Activated T-cell treated with anti-CD3 and anti-CD28 coated beads, Interleukin-2, amount 50 U/mL, for 1 hour (primary cell): Measurements from ENCODE around the gene PRH1.

ENCODE experiments used
- DNase-seq: peaks from one replicate; pipeline ENCODE4 v3.0.0-alpha.2; 2020

The PRH1 gene

DNA sequence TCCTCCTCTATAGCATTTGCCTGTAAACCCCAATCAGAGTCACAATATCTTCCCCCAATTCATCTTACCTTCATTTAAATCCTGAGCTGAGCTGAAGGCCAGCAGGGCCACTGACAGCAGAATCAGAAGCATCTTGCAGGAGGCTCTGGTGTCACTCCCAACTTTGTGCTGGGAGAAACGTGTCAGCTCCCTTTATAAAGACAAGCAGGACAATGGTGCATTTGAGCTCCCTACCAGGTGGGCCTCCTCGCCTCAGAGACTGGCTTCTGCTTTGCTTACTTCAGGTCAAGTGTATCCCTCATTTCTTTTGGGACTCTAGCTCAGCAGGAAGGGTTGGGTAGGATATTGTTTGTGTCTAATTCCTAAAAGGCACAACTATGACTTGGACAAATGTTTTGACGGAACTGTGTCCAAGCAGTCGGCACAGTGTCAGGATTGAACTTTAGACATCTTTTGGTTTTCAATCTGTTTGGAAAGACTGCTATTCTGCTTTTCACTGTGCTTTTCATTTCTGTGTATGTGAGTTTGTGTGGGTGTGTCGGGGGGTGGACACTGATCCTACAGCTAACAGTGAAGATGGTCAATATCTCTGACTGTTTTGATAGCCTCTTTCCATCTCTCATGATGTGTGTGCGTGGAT lies at the start of gene PRH1:
TSS of gene PRH1 (minus strand) at position 170 of the 640 bp plus-strand sequence. CDS start at position 132, 38 bp downstream.
- DNase-seq: no peak

DNA sequence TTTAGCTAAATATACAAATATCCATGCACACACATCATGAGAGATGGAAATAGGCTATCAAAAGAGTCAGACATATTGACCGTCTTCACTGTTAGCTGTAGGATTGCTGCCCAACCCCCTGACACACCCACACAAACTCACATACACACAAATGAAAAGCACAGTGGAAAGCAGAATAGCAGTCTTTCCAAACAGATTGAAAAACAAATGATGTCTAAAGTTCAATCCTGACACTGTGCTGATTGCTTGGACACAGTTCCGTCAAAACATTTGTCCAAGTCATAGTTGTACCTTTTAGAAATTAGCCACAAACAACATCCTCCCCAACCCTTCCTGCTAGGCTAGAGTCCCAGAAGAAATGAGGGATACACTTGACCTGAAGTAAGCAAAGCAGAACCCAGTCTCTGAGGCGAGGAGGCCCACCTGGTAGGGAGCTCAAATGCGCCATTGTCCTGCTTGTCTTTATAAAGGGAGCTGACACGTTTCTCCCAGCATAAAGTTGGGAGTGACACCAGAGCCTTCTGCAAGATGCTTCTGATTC lies 44.8 kb upstream of the PRH1 start, which contains the start of gene PRH2:
TSS of gene PRH2 (plus strand) at position 491 of the 541 bp plus-strand sequence. CDS start at position 529, 38 bp downstream.
- no peak for DNase-seq

DNA sequence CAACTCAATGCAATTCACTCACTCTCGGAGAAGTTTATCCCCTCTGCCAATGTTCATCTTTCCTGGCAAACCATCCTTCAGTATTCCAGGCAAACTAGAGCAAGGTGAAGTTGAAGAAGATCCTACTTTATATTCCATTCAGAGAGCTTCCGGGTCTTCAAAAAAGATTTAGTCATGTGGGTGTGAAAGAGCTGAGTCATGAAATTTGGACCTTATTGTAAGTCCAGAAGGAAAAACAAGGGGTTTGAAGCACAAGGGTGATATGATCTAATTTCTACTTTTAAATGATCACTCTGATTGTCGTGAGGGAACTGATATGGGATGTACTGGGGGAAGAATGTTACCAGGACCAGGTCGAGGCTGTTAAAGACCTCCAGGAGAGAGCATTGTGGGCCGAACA lies 42.2 kb upstream of the PRH1 start:
- no peak for DNase-seq

DNA sequence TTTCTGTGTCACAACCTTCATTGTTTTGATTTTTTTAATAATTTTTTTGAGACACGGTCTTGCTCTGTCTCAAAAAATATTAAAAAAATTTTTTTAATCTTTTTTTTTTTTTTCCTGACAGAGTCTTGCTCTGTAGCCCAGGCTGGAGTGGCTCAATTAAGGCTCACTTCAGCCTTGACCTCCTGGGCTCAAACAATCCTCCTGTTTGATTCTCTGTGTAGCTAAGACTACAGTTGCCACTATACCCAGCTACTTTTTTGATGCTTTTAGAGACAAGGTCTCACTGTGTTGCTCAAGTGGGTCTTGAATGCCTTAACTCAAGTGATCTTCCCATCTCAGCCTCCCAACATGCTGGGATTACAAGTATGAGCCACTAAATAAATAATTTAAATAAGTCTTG lies 35.8 kb upstream of the PRH1 start:
- no peak for DNase-seq

DNA sequence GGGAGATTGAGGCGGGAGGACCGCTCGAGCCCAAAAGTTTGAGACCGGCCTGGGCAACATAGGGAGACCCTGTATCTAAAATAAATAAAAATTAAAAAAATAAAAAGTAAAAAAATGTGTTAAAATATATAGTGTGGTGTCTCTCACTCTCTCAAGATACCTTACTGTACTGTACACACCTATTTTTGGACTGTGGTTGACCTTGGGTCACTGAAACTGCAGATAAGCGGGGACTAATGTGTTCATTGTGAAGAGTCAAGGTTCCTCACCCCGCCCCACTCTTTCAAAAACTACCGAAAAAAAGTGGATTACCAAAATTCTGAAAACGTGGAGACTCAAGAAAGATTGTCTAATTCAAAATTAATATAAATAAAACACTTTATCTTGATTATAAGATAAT lies 26.3 kb upstream of the PRH1 start:
- no peak for DNase-seq

DNA sequence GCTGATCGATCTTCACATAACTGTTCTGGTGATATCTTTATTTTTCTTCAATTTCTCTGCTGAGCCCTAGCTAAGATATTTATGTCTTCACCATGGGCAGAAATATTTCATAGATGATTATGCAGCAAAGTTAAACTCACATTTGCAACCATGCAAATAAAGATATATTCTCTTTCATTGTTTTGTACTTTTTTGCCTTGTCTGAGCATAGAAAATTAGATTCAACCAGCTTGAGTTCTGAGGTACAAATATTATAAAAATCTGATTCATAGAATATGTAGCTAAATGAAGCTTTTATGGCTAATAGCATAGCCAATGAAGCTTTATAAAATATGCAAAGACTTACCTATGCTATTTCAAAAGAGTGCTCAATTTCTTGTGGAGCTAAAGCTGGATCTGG lies 25.4 kb upstream of the PRH1 start, which contains the start of gene TAS2R13:
TSS of gene TAS2R13 (minus strand) at position 101 of the 400 bp plus-strand sequence. CDS start 264 bp downstream, outside the sequence.
- no peak for DNase-seq

DNA sequence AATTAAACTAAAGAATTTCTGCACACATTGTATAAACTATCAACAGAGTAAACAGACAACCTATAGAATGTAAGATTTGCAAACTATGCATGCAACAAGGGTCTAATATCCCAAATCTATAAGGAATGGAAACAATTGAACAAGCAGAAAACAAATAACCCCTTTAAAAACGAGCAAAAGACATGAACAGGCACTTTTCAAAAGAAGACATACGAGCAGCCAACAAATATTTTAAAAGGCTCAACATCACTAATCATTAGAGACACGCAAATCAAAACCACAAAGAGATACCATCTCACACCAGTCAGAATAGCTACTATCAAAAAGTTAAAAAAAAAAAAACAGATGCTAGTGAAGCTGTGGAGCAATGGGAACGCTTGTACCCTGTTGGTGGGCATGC lies 20.6 kb upstream of the PRH1 start:
- no peak for DNase-seq

DNA sequence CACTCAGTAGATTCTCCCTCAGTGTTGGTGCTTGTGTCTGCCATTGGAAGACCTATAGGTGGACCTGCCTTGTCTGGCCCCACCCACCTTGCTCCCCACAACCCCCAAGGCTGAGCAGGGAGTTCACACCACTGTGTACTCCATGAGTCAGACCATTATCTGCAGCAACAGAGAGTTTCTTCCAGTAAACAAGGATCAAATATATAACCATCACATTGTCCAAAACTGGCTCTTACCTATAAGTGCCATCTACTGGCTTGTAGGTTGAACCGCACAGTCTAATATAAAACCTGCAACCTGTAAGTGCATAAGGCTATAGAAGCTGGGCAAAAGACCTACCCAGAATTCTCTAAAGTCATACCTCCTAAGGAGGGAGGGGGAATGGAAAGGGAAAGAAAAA lies 17.4 kb upstream of the PRH1 start:
- DNase-seq: no peak

DNA sequence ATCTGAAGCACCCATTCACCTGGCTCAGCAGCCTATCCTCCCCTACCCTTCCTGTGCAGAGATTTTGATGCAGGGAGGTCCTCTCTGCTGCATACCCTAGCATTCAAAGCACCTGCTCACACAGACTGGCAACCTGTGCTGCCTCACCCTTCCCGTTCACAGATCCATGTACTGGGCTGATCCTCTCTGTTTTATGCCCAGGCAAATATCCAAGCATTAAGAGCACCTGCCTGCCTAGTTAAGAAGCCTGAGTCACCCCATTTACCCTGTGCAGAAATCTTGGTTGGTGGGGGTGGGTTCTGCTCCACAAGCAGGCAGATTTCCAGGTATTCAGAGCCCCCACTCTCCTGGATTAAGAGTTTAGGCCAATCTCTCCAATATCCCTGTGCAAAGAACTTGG lies 16.9 kb upstream of the PRH1 start:
- no peak for DNase-seq

DNA sequence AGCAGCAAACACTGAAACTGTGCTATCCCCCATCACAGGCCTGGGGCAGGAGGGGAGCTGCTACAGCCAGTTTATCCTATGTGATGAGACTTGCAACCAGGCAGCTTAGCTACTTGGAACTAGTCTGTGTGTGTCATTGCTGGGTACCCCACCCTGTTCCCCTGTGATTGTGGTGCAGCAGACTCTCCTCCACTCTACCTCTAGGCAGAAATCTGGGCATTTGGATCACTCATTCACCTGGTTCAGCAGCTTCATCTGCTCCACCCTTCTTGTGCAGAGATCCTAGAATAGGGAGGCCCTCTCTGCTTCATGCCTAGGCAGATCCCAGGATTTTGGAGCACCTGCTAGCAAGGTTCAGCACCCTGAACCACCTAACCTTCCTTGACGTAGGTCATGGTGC lies 16.5 kb upstream of the PRH1 start:
- DNase-seq: no peak

DNA sequence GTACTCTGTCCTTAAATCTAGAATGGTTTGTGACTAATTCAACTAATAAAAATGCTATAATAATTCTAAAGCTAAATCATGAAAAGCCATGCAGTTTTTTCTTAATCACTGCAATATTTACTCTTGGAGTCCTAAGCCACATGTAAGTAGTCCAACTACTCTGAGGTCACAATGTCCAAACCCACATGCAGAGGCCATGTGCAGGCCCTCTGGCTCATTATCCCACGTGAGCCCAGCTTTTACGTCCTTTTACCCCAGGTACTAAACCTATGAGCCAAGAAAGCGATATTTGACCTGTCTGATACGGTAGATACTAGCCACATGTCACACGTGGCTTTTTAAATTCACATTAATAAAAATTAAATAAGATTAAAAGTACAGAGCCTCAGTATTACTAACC lies 12.8 kb upstream of the PRH1 start:
- no peak for DNase-seq

DNA sequence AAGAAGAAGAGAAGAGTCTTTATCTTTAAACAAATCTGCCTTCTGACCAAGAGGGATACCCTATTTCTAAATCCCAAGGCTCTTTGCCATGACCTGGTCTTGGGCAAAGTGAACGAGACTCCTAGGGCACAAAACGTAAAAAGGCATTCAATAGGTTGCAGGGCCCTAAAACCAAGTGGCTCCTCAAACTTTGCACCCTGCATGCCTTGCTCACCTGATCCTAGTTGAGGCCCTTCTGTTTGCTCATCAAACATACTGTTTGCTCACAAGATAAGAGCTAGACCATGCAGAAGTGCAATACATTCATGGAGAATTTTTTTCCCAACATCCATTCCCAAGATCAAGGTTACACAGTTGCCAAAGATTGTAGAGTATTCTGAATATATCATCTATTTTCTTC lies 7.9 kb upstream of the PRH1 start:
- DNase-seq: no peak

DNA sequence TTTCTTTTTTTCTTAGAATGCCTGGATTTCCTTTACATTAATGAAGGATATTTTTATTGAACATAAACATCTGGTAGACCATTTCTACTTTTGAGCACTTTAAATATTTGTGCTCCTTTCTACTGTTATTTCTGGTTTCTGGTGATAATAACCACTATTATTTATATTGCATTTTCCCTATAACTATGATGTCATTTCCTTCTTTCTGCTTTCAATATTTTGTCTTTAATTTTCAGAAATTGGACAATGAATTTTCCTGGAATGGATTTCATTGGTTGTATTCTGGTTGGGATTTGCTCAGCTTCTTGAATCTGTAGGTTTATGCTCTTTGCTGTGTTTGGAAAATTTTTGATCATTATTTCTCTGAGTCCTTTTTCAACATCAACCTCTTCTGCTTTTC lies 5.2 kb upstream of the PRH1 start:
- no peak for DNase-seq

DNA sequence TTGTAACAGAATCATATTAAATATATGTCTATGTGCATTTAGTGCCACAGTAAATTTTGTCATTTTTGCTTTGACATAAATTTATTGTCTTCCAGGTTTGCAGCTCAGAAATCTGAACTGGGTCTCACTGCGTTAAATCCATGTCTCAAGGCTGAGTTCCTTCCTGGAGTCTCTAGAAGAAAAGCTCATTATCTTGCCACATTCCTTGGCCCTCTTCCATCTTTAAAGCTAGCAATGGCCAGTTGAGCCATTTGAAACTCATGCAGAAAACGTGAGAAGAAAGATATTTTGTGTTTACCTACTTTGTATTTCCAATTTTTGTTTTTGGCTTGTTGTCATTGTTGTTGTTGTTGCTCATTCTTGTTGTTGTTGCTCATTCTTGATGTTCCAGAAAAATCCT lies 10.7 kb downstream of the PRH1 start:
- DNase-seq: no peak

DNA sequence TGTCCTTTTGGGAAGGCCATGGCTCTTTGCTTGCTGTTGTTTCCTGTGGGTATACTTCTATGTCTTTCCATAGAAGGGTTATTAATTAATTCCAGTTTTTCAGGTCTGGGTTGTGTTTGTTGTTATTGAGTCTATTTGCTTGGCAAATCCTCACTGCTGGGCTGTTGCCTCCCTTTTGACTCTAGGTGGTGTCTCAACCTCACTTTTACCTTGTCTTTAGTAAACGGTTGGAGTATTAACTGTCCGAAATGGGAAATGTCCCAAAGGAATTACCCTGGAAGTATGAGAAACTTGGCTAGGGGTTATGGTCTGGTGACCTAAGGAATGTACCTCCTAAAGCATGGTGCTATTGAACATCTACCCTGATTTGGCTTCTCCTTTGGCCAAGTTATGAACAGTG lies 16.7 kb downstream of the PRH1 start:
- no peak for DNase-seq

DNA sequence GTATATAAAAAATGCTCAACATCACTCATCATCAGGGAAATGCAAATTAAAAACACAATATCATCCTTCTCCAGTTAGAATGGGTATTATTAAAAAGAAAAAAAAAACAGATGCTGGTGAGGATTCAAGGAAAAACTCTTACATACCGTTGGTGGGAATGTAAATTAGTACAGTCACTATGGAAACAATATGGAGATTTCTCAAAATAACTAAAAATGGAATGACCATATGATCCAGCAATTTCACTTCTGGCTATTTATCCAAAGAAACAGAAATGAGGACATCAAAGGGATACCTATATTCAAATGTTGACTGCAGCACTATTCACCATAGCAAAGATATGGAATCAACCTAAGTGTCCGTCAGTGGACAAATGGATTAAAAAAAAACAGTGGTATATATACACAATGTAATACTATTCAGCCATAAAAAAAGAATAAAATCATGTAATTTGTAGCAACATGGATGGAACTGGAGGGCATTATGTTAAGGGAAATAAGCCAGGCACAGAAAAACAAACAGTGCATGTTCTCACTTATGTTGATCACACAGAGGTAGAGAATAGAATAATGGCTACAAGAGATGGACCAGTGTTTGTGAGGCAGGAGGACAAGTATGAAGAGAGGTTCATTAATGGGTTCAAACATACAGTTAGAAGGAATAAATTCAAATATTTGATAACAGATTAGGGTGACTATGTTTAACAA lies 20.4 kb downstream of the PRH1 start:
- DNase-seq: no peak

DNA sequence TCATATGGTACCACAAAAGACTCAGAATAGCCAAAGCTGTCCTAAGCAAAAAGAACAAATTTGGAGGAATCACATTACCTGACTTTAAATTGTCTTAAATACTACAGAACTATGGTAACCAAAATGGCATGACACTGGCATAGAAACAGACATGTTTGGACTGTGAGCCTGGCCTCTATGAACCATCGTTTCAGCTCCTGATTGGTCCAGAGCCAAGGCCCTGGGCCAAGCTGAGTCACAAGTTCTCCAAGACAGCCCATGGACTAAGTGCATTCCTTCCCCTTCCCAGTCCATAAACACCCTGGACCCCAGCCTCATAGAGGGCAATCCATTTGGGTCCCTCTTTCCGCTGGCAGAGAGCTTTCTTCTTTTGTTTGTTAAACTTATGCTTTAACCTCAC lies 22.7 kb downstream of the PRH1 start:
- DNase-seq: no peak

DNA sequence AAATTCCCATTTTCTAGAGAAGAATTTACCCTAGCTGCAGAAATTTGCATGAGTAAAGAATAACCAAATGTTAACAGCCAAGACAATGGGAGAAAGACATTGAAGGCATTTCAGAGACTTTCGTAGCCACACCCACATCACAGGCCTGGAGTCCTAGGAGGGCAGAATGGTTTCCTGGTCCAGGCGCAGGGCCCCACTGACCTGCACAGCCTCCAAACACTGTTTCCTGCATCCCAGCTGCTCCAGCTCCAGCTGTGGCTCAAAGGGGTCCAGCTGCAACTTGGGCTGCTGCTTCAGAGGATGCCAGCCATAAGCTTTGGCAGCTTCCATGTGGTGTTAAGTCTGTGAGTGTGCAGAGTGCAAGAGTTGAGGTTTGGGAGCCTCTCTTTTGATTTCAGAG lies 28.2 kb downstream of the PRH1 start:
- DNase-seq: no peak

DNA sequence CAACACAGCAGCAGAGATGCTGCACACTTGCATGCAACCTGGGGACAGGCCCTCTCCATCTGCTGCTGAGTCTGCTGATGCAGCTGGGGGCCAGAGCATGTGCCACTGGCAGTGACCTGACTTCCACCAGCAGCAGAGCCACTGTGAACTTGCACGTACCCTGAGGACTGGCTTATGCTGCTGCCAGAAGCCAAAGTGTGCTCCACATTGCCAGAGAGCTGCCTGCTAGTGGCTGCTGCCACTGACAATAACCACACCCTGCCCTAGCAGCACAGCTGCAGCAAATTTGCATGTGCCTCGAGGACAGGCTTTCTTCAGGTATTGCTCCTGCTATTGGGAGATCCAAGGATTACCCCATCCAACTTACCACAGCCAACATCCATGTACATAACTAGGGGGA lies 30.3 kb downstream of the PRH1 start:
- no peak for DNase-seq

DNA sequence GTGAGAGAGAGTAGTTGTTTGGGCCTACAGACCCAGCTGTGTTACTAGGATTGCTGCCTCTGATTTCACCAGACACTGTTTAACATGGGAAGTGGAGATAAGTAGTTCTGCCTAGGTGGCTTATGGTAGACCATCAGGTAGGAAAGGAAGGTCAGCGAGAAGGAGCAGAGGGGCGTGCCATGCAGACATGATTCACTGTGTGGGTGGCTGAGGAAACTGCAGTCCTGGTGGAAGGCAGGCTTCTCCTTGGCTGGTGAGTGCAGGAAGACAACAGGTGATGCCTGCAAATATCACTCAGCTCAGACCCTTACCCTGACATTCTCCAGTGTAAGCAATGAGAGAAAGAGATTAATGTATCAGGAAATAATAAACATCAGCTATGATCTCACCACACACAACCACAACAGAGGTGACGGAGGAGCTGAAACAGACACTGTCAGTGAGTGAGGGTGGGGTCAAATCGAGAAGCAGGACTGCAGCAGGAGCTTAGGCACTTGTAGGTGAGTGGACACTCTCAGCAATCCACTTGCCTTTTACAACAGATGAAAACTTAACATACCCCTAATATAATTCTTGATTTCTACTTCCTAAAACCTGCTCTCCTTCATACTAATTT lies 32.7 kb downstream of the PRH1 start:
- no peak for DNase-seq

DNA sequence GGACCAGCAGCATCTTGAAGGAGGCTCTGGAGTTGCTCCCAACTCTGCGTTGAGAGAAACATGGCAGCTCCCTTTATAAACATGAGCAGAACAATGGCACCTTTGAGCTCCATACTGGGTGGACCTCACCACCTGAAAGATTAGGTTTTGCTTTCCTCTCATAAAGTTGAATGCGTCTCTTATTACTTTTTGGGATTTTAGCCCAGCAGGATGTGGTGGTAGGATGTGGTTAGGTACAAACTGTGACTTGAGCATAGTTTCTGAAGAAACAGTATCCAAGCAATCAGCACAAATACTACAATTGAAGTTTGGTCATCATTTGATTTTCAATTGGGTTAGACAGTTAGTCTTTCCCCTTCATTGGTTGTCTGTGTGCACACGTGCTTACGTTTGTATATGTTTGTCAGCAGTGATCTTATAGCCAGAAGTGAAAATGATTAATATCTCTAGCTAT lies 34.6 kb downstream of the PRH1 start, which contains the start of gene PRR4:
TSS of gene PRR4 (minus strand) at position 51 of the 454 bp plus-strand sequence. CDS start at position 13, 38 bp downstream.
- DNase-seq: no peak

DNA sequence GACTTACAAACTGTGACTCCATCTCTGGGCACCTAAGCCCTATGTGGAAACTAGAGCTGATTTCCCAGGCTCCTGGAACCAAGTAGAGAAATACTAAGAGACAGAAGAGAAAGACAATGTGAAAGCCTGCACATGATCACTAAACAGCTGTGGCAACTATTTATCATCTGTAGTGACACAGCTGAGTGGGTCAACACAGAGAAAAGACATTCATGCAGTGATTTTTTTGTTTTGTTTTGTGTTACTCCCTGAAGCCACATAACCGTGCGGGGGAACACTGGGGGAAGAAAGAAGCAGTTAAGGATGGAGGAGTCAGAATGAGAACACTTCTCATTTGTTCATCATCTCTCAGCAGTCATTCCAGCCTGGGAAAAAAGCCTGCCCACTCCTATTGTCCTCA lies 36.3 kb downstream of the PRH1 start:
- DNase-seq: no peak

DNA sequence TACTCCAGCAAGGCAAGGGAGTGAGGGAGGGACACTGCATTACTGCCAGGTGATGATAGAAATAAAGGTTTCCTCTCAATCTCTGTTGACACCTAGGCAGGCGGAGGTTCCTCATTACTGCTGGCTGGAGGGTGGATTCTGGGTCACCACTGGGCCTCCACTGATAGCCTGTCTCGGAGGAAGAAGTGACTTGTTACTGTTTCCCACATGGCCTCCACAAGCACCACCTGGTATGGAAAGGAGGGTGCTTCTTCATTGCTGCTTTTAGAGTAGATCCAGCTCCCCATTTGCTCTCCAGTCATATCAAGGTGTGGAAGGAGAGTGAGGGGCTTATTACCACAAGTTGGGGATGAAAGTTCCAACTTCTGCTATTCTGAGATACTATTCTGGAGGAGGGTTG lies 41.2 kb downstream of the PRH1 start:
- no peak for DNase-seq

DNA sequence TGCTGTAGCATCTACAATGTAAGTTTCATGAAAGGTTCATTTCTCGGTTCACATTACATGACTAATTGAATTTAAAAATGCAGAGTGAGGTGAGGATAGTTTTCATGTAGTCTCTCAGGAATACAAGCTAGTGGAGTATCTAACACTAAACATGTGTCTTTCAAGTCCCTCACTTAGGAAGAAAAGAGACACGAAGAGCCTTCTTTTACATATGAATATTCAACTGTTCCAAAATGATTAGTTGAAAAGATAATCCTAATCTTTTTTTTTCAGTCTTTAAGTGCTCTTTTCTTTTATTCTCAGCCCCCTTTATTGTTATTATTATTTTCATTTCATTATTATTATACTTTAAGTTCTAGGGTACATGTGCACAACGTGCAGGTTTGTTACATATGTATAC lies 45.6 kb downstream of the PRH1 start:
- no peak for DNase-seq
